NCI-H187 (cell line): ENCODE results near the gene GGCX.
"Not testable (repeated sequence)": the region's sequence is repeated elsewhere in the genome, so short reads cannot be mapped to it uniquely, and the experiment has no call there.

Experiments used
- DNase-seq, 2 experiments: peaks; one replicate each; lab custom pipeline; 2025; lab: John Stamatoyannopoulos, UW

GGCX gene

DNA sequence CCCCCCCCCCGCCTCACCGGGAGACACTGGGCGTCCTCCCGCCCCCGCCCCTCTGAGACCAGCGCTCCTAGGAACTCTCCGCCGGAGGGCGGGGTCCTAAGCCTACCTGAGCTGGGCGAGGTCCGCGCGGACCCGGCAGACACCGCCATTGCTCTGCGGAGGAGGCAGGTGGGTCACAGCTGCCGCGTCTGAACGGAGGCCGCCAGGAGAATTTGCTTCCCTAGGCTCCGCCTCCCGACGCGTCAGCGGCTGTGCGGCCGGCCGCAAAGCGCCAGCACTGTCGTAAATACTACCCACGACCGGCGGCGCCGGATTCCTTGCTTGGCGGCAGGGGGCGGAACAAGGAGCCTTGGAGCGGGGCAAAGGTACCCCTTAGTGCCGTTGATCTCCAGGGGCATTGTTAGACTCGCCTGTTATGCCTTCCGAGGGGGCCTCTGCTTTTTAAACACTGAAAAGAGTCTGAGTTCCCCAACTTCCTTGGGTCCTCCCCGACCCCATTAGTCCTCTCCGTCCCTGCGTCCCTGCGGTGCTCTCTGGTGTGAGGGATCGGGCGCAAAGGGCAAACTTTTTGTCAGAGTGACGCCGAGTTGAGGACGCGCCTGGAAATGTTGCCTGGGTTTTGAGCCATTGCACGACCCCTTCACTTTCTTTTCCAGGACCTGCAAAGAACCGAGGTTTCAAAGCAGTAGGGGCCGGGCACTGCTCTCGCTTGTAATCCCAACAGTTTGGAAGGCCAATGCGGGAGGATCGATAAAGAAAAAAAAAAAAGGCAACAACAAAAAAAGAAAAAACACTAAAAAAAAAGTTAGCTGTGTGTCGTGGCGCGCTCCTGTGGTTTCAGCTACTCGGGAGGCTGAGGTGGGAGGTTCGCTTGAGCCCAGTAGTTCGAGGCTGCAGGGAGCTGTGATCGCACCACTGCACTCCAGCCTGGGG lies at the start of gene GGCX:
Gene GGCX (minus strand): TSS at position 214 of the 933 bp plus-strand sequence. CDS start 65 bp downstream, at position 149.
- DNase-seq = peak; percentile 74 to 90

DNA sequence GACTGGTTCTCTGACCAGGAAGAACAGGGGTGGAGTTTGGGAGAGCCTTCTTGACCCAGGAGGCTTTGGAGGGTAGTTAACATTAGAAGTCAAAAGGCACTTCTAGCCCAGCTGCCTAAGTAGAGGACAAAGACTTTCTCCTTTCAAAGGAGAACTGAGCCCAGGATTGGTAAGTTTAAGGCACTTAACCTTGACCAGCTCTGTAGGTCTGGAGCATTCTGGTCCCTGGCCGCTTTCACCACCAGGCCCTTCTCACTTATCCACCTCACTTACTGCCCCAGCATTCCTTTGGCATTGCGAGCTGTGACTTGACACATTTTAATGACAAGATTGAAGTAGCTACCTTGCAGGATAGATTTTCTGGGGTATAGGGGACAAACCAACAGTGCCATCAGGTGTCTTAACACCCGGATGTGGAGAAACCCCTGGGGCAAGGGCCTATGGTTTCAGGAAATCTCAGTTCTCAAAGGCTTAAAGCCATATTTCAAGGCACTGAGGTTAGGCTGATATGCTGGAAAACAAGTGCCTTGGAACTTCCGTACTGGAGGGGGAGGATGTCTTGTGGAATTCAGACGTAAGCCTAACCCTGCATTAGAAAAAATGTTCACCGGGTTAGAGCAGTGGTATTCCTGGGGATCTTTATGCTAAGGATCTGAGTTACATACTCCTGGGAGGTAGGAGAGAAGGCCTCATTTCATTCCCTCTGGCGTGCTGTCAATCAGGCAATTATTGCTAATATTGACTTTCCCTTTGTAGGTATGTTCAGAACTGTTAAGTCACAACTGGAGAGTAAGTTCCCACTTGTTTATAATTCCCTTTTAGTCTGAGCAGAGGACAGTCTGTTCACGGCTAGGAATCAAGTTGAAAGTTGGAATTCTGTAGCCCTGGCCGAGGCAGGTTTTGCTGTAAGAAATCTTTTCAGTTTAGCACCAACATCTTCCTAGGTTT lies 46.2 kb upstream of the GGCX start:
- DNase-seq = no peak

DNA sequence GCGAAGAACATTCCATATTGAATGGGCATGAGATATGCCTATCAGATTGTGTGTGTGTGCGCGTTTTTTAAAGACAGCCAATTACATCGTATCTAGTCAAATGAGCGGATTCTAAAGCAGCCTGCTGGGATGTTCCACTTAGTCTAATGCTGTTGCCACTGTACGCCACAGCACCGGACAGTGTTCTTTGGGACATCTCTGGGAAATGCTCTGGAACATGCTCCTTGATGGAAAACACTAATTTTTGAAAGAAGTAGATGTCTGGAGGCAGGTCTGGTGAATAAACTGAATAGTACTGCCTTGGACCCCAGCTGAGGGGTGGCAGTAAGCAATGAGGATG lies 44.8 kb upstream of the GGCX start:
- no peak for DNase-seq

DNA sequence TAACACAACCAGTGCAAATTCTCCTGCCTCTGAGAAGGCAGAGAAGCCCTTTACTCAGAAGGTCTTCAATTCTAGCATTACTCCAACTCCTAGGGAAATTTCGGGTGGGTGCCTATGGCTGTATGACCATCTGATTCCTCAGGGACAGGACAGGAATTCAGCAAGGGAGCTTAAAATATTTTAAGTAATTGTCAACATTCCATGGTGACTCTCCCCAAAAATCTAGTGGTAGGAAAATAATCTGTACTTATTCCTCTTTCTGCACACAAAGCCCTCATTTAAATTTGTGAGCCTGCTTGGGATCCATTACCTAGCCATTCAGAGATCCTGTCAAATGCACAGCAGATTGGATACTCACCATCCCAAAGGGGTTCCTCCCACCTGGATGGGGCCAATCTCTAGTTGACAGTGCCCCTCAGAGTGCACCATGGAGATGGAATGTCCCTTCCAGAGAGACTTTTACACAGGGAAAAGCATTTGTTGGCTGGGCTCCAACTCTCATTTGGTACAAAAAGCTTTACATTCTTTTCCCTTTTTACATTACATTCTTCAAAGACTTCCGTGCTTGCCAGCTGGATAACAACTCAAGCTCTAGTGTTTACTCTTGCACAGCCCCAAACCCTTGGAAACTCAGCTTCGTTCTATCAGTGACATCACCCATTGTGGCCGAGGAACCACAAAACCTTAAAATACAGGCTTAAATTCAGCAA lies 44.3 kb upstream of the GGCX start:
- no peak for DNase-seq

DNA sequence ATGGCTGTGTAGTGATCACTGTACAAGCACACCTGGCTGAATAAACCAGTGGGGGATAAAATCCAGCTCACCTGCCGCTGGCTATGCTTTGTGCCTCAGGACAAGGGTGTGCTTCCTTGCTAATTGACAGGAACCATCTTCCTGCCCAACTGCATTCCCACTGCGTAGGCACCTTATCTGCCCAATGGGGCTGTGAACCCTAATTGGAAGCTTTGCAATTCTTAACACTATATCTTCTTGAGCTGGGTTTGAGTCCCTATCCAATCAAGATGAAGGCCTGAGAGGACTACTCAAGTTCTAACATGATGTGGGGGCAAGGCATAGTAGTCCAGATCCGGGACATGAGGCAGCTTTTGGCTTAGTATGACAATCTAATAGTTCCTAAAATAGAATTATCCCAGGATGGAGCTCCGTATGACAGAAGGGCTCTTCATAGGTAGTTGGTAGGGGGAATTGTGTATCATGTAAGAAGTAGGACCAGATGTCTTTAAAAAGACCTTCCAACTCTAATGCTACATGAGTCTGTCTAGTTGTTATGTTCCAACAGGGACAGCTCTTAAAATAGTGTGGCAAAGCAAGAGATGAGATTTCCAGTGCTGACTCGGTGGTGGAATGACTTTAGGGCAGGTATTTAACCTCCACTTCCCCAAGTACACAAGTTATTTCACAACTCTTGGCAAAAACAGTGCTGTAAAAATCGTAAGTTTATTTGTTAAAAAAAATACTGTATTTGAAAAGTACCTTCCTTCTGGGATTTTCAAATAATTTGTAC lies 43.5 kb upstream of the GGCX start:
- DNase-seq = no peak

DNA sequence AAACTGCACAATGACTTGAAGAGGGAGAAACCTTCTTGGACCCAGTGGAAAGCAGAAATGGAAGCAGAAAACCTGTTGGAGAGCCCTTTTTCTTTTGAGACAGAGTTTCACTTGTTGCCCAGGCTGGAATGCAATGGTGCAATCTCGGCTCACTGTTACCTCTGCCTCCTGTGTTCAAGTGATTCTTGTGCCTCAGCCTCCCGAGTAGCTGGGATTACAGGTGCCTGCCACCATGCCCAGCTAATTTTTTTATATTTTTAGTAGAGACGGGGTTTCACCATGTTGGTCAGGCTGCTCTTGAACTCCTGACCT lies 42.8 kb upstream of the GGCX start:
- not testable (repeated sequence) for DNase-seq

DNA sequence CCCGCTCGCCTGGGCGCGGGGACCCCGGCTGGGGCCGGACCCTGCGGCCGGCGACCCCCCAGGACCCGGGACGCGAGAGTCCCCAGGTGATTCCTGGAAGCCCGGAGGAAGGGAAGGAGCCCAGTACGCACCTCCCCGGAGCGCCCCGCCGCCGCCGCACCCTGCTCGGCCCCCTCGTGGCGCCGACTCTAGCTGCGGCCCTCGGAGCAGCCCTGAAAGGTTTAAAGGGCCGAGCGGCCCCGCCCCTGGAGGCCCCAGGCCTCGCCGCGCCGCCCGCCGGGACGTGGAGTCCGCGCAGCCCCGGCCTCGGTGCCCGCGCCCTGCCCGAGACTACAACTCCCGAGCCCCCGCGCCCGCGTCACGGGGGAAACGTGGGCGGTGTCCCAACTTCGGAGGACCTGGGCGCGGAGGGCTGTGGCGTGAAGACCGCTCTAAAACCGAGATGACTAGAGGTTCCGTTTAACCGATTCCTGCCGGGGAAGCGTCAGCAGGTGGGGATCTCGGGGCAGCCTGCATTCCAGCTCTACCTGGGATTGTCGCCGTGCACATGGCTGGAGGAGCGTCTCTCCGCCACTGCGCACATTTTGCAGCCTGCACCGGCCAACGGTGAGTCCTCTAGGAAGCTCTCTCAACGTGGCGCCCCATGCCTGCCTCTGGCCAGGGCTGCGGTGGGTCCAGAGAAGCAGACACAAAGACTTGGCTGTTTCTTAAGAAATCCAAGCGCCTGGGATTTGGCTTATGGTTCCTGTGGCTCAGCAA lies 41.4 kb upstream of the GGCX start, which contains the start of gene TMEM150A:
Gene TMEM150A (minus strand): TSS at position 223 of the 759 bp plus-strand sequence. CDS start 750 bp downstream, outside the sequence.
- DNase-seq = peak in 1 of 2 experiments; percentile 77

DNA sequence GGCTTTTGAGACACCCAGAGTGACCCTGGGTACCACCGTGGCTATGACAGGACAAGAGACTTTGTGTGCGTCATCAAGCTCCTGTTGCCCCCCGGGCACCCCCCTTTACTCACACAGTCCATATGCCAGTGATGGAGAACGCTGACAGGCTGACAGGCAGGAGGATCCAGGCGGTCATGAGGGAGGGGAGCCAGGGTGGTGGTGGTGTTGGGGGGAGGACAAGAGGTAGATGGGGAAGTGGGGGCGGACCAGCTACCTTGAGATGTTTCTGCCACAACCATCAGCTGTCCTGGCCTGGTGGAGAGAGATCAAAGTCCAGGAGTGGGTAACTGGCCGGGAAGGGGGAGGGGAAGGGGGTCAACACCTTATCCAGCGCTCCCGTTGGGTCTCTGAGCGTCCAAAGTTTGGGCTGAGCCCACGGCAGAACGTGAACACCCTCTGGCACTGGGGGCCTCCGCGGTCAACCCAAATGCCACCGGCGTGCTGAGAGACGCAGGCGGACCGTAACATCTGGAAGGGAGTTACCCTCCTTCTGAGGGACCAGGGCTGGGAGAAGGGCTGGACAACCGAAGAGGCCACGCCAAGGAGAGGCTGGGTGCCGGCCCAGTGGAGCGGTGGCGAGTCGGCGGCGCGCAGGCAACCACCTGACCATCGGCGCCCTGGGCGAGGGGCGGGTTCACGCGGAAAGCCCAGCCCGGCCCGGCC lies 40.6 kb upstream of the GGCX start:
- no peak for DNase-seq

DNA sequence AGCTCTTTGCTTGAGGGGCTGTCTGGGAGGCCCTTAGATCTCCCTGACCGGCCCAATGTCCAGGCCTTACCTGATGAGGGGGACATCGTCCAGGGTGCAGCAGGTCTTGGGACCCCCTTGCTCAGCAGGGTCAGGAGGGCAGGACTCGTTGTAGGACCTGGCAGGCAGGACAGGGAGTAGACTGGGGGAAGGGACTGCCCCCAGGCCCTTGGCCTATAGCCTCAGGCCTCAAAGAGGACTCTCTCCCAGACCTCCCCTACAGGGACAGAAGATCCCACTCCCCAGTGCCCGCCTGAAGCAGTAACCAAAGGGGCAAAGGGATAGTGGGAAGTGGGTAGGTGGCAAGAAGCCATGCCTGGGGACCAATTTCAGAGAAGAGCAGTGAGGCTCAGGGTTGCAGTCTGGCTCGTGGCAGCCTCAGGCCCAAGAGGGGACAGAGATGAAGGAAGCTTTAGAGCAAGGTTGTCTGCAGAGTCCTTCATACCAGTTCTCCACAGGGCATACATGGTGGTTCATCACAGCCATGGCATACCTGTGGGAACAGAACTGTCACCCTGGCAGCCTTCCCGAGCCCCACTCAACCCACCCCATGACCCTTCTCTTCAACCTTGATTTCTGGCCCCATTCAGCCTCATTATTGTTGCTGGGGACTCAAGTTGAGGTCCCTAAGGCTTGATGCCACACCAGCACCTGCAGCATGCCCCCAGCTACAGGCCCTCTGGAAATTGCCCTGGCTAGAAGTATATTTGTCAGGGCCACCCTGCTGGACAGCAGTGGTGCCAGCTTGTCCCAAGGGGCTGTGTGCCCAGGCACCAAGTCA lies 39.9 kb upstream of the GGCX start:
- DNase-seq = no peak

DNA sequence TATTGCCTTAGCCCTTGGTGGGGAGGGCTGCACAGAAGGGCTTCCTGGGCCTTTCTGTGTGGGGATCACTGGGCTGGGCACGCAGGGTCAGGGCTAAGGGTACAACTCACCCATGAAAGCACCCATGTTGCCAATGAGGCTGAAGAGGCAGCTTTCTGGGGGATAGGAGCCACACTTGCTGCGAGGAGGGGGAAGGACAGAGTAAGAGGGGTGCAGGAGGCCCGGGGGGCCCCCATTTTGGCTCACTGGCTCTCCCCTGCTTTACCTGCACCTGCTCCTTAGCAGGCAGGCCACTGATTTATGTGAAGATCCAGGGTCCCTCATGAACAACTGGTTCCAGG lies 38.9 kb upstream of the GGCX start:
- DNase-seq = no peak

DNA sequence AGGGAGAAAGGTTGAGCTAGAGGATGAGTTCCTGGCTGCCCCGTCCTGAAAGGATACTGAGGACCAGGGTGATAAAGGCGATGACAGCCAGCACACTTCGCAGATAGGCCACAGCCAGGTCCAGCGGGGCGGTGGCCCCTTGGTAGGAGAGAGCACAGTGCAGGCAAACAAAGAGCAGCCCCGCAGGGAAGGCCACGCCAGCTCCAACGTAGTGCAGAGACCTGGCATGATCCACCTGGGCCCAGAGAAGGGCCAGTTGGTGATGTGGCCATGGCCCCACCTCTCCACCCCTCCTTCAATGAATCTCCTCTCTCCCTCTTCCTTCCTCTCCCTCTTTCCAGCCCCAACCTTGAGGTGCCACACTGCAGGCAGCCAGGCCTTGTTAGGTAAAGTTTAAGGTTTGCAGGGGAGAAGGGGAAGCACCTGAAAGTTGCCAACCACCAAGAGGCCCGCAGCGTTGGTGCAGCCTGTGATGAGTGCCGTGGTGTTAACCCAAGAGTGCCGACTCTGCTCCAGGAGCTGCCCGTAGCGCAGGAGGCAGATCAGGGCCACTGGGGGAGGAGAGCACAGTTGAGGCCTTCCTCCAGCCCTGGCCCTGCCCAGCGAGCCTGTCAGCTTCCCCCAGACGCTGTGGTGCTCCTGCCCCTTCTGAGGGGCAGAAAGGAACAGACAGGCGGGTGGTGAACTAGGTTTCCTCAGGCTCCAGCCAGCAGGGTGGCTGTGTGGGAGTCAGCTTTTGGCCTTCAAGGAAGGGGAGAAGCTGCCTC lies 38.4 kb upstream of the GGCX start:
- no peak for DNase-seq

DNA sequence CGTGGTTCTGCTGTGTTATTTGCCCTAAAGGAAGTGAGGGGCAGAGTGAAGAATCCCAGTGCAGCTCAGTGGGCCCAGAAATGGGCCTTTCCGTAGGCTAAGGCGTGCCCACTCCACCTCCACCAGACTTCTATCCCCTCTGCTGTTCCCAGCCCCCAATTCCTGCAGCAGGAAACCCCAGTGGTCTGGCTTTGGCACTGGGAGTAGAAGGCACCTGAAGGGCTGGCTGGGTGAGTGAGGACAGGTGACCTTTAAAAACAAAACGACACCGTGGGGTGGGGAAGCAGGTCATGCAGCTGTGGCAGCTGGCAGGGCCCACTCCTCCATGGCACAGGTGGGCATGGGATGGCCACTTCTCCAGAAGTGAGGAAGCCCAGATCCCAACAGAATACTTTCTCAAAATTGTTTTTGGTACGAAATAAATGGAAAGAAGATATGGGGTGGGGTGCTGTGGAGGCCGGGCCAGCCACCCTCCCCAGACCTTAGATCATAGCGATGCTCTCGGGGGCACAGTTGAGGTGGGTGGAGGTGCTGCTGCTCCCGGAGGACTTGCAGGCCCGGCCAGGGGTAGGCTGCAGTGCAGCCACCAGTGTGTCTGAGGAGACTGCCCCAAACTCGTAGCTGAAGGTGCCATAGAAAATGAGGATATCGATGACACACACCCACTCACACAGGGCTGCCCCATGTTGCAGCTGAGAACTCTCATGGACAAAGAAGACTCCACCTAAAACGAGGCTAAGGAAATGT lies 37.5 kb upstream of the GGCX start:
- no peak for DNase-seq

DNA sequence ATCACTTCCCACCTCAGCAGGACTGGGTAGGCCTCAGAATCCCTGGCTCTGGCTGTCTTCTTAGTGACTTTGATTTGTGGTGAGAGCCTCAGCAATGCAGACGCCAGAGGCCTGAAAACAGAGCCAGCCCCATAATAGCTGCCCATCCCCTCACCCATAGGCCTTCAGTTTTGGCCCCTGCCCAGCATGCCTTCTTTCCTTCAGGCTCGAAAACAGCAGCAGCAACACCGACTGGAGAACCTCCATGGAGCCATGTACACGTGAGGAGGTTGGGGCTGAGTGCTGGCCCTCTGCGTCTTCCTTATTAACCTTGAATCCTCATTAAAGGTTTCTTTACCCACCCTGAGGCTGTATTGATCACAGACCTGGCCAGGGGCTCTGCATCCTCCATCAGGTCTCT lies 35.9 kb upstream of the GGCX start:
- no peak for DNase-seq

DNA sequence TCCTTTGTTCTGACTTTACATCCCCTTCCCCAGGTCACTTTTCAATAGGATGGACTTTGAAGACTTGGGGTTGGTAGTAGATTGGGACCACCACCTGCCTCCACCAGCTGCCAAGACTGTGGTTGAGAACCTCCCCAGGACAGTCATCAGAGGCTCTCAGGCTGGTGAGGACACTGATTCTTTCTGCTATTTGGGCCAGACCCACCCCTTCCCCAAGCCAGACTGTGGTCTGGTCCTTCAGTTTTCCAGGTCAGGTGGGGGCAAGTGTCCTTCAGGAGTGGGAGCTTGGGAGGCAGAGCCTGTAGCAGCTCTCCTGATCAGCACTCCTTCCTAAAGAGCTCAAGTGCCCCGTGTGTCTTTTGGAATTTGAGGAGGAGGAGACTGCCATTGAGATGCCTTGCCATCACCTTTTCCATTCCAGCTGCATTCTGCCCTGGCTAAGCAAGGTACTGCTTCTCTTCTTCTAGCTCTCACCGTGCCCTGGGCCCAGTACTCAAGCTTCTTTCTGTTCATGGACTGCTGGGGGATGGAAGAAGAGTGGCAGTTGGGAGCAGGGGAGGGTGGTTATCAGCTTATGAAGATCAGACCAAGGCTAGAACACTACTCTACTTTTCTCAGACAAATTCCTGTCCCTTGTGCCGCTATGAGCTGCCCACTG lies 35.3 kb upstream of the GGCX start:
- DNase-seq = no peak

DNA sequence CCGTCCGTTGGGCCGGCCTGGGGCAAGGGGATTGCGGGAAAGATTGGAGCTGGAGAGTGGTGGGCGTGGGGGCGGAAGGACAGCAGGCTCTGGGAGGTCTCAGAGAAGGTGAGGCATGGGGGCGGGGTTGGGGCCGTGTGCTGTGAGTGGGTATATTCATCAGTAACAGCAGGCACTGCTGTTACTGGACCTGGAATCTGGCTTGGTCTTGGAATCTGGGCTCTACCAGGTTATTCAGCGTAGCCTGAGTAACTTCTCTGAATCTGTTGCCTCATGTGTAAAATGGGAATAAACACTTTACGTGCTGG lies 34.7 kb upstream of the GGCX start:
- DNase-seq = no peak

DNA sequence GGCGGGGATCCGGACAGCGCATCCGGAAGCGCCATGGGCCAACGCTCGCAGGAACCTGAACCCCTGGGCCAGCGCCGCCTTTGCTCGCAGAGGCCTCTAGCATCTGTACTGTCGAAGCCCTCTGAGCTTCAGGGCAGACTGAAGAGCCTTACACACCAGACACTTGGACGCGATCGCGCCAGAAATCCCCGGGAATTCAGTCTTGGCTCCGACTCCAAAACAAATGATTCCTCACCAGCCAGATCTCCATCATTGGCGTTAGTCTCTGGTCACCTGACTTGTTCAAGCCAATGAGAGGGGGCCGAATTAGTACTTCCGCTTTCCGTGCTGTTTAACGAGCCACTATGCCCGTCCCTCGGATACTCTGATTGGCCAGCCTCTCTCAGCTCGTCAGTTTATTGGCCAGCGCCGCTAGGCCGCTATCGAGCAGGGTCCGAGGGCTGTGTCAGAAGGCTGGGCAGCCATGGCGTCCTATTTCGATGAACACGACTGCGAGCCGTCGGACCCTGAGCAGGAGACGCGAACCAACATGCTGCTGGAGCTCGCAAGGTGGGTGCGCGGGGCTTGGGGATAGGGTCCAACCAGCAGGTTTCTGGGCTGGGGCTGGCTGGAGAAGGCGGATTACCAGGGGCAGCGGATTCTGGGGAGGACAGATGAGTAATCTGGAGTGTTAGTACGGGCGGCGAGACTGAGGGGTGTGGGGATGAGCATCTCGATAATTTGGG lies 34.2 kb upstream of the GGCX start, which contains the start of gene RNF181:
Gene RNF181 (plus strand): TSS at position 445 of the 725 bp plus-strand sequence. CDS start 19 bp downstream, at position 464.
- DNase-seq = peak; percentile 80 to 82
